HepG2 (cell line): ENCODE results near the gene PCBP1. TPM values are rescaled to one million over a fixed set of nuclear protein-coding genes. Genes with fewer than 3 reads are reported as not detected.
A peak's percentile ranks its signal among the peaks of the same experiment; 100 is the strongest.

ENCODE experiments used
- BRCA1 ChIP-seq: sonication (generic); formaldehyde crosslinking; IDR thresholded peaks from 2 replicates; pipeline ENCODE4 v1.4.0; 2020; ENCODE audit warnings: missing genetic modification reagents
- FOXC1 ChIP-seq: sonication (generic); formaldehyde crosslinking; IDR thresholded peaks from 2 replicates; pipeline ENCODE4 v1.8.0; 2022; ENCODE audit warnings: mild to moderate bottlenecking, missing genetic modification reagents, borderline replicate concordance
- FOXP1 ChIP-seq, 2 experiments: fragments of 450-650 bp in 1 of 2; IDR thresholded peaks; 2 replicates each; pipeline ENCODE4 v1.6.1; 2017 to 2018; ENCODE audit warnings: antibody characterized with exemption in 1 of 2
- GLI4 ChIP-seq: sonication (generic); formaldehyde crosslinking; IDR thresholded peaks from 2 replicates; pipeline ENCODE4 v1.5.1; 2020; ENCODE audit warnings: missing genetic modification reagents, mild to moderate bottlenecking, moderate library complexity, borderline replicate concordance
- JDP2 ChIP-seq: sonication (generic); formaldehyde crosslinking; IDR thresholded peaks from 2 replicates; pipeline ENCODE4 v1.8.1; 2022; ENCODE audit warnings: missing genetic modification reagents, borderline replicate concordance
- KAT2B ChIP-seq: fragments of 150-350 bp; IDR thresholded peaks from 2 replicates; pipeline ENCODE4 v1.6.1; 2014; ENCODE audit warnings: low read depth, low read length, borderline replicate concordance
- NAIF1 ChIP-seq: sonication (generic); formaldehyde crosslinking; IDR thresholded peaks from 2 replicates; pipeline ENCODE4 v1.5.0; 2020; ENCODE audit warnings: mild to moderate bottlenecking, missing genetic modification reagents, borderline replicate concordance
- NCOA1 ChIP-seq: sonication (generic); formaldehyde crosslinking; IDR thresholded peaks from 2 replicates; pipeline ENCODE4 v1.9.0; 2021; ENCODE audit warnings: missing genetic modification reagents
- NPAS2 ChIP-seq: sonication (generic); formaldehyde crosslinking; IDR thresholded peaks from 2 replicates; pipeline ENCODE4 v1.8.0; 2022; ENCODE audit warnings: mild to moderate bottlenecking, missing genetic modification reagents, borderline replicate concordance
- RFXANK ChIP-seq: IDR thresholded peaks from 2 replicates; pipeline ENCODE4 v1.6.1; 2016
- SP4 ChIP-seq: sonication (generic); formaldehyde crosslinking; IDR thresholded peaks from 2 replicates; pipeline ENCODE4 v1.8.1; 2023; ENCODE audit warnings: mild to moderate bottlenecking, missing genetic modification reagents
- TOPORS ChIP-seq: sonication (generic); formaldehyde crosslinking; IDR thresholded peaks from 2 replicates; pipeline ENCODE4 v1.8.0; 2023; ENCODE audit warnings: mild to moderate bottlenecking, missing genetic modification reagents
- ZBTB21 ChIP-seq: sonication (generic); formaldehyde crosslinking; IDR thresholded peaks from 2 replicates; pipeline ENCODE4 v1.4.0; 2020; ENCODE audit warnings: missing genetic modification reagents
- ZFP90 ChIP-seq: sonication (generic); formaldehyde crosslinking; IDR thresholded peaks from 2 replicates; pipeline ENCODE4 v1.8.0; 2022; ENCODE audit warnings: missing genetic modification reagents, mild to moderate bottlenecking, inconsistent platforms, borderline replicate concordance
- ZFX ChIP-seq: sonication (generic); formaldehyde crosslinking; IDR thresholded peaks from 2 replicates; pipeline ENCODE4 v1.4.0; 2020; ENCODE audit warnings: mild to moderate bottlenecking, low read depth, missing genetic modification reagents, moderate library complexity
- ZNF18 ChIP-seq: sonication (generic); formaldehyde crosslinking; IDR thresholded peaks from 2 replicates; pipeline ENCODE4 v1.8.0; 2022; ENCODE audit warnings: mild to moderate bottlenecking, missing genetic modification reagents; ENCODE audit not compliant: insufficient replicate concordance
- ZNF251 ChIP-seq: sonication (generic); formaldehyde crosslinking; IDR thresholded peaks from 2 replicates; pipeline ENCODE4 v1.9.0; 2021; ENCODE audit warnings: mild to moderate bottlenecking, missing genetic modification reagents
- ZNF326 ChIP-seq: sonication (generic); formaldehyde crosslinking; IDR thresholded peaks from 2 replicates; pipeline ENCODE4 v1.4.0; 2020; ENCODE audit warnings: missing genetic modification reagents, borderline replicate concordance
- ZNF574 ChIP-seq: sonication (generic); formaldehyde crosslinking; IDR thresholded peaks from 2 replicates; pipeline ENCODE4 v1.4.0; 2020; ENCODE audit warnings: missing genetic modification reagents
- ZNF616 ChIP-seq: sonication (generic); formaldehyde crosslinking; IDR thresholded peaks from 2 replicates; pipeline ENCODE4 v1.5.0; 2020; ENCODE audit warnings: low read depth, mild to moderate bottlenecking, missing genetic modification reagents
- ZNF776 ChIP-seq: sonication (generic); formaldehyde crosslinking; IDR thresholded peaks from 2 replicates; pipeline ENCODE4 v1.4.0; 2020; ENCODE audit warnings: mild to moderate bottlenecking, missing genetic modification reagents
- ZNF782 ChIP-seq: sonication (generic); formaldehyde crosslinking; IDR thresholded peaks from 2 replicates; pipeline ENCODE4 v1.4.0; 2020; ENCODE audit warnings: missing genetic modification reagents, mild to moderate bottlenecking, borderline replicate concordance
- polyA plus RNA-seq, 8 experiments: library from polyadenylated mRNA; depleted of rRNA in 3 of 8; stranded (reverse) in 7 of 8; unstranded in 1 of 8; fragments of >200 nt; fragmentation: Illumina TruSeq in 4 of 8; extraction: Trizol in 4 of 8; gene quantifications; 2 replicates each; pipeline versions ENCODE4 v1.2.1 to v1.2.3, GENCODE V29; 2011 to 2016; ENCODE audit warnings: low read depth in 4 of 8, missing spikeins in 1 of 8, mixed read lengths in 1 of 8; ENCODE audit not compliant: insufficient read depth in 1 of 8
- total RNA-seq, 5 experiments: library from RNA; depleted of rRNA; stranded (reverse); fragments of >200 nt; fragmentation: Illumina TruSeq; extraction: Trizol; gene quantifications; 2 replicates each; pipeline ENCODE4 v1.2.3, GENCODE V29; 2016; ENCODE audit warnings: low read depth in 1 of 5
- TF ChIP-seq, protein P1 (sequence below): sonication (generic); formaldehyde crosslinking; IDR thresholded peaks from 2 replicates; pipeline ENCODE4 v1.5.1; 2020; ENCODE audit warnings: missing genetic modification reagents, mild to moderate bottlenecking, borderline replicate concordance

PCBP1 gene
- total and polyA plus RNA-seq, 2 of the 13 experiments (the other 11 are each of a cell fraction or from before 2014, with no cell fraction given) = 32.0 to 137 TPM

DNA sequence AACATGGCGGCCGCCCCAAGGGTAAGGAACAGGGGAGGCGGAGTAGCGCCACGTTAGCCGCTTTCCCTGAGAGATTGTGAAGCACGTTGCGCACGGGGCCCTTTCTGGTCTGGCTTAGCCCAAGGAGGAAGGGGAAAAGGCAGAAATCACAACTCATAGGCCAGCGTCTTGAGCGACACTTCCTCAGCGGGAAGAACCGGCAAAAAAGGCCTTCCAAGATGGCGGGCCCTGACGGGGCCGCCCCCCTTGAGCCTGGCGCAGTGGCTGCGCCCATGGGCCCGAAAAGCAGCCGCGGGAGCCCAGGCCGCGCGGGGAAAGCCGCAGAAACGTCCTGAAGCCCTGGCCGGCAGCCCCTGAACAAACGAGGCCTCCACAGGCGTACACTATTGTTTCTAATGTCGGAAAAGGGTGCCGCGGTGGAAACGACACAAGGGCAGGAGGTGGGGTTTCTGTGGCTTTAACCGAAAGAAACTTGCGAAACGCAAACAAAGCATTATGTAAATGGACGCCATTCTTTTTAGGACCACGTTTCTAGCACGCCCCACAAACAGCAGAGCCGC is 919 bp upstream of the PCBP1 start (continued):
- peak; percentile 81 for TF ChIP-seq ZNF574 (CRISPR knock-in tag)
- peak; percentile 79; the same call in 1 of the 2 replicates for TF ChIP-seq FOXC1 (CRISPR knock-in tag)
- peak; percentile 39; the same call in 1 of the 2 replicates for TF ChIP-seq GLI4 (CRISPR knock-in tag)
- TF ChIP-seq NAIF1 (CRISPR knock-in tag) = peak; percentile 37; the same call in 1 of the 2 replicates
- TF ChIP-seq RFXANK = no peak
- TF ChIP-seq ZNF616 (CRISPR knock-in tag) = no peak
- TF ChIP-seq JDP2 (CRISPR knock-in tag) = no peak; the same call in 1 of the 2 replicates
- no peak for TF ChIP-seq KAT2B
- peak; percentile 51 for TF ChIP-seq SP4 (CRISPR knock-in tag)
- TF ChIP-seq NPAS2 (CRISPR knock-in tag) = no peak
- peak; percentile 59; the same call in 1 of the 2 replicates for TF ChIP-seq ZNF782 (CRISPR knock-in tag)
- no peak for TF ChIP-seq ZNF18 (CRISPR knock-in tag)
- TF ChIP-seq ZFP90 (CRISPR knock-in tag) = peak; percentile 98
- no peak; the same call in 1 of the 2 replicates for TF ChIP-seq ZBTB21
- no peak for TF ChIP-seq FOXP1 (IDR thresholded peaks at IDR 0.05)
- peak; percentile 35; the same call in 1 of the 2 replicates for TF ChIP-seq FOXP1 (CRISPR knock-in tag; IDR thresholded peaks at IDR 0.05)
- TF ChIP-seq ZNF776 = peak; percentile 23
- TF ChIP-seq TOPORS = 0 out of 2 replicates have a peak, but pooled peaks have one; percentile 20
- TF ChIP-seq NCOA1 (CRISPR knock-in tag) = no peak; the same call in 1 of the 2 replicates
- TF ChIP-seq, protein P1, sequence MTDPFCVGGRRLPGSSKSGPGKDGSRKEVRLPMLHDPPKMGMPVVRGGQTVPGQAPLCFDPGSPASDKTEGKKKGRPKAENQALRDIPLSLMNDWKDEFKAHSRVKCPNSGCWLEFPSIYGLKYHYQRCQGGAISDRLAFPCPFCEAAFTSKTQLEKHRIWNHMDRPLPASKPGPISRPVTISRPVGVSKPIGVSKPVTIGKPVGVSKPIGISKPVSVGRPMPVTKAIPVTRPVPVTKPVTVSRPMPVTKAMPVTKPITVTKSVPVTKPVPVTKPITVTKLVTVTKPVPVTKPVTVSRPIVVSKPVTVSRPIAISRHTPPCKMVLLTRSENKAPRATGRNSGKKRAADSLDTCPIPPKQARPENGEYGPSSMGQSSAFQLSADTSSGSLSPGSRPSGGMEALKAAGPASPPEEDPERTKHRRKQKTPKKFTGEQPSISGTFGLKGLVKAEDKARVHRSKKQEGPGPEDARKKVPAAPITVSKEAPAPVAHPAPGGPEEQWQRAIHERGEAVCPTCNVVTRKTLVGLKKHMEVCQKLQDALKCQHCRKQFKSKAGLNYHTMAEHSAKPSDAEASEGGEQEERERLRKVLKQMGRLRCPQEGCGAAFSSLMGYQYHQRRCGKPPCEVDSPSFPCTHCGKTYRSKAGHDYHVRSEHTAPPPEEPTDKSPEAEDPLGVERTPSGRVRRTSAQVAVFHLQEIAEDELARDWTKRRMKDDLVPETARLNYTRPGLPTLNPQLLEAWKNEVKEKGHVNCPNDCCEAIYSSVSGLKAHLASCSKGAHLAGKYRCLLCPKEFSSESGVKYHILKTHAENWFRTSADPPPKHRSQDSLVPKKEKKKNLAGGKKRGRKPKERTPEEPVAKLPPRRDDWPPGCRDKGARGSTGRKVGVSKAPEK (CRISPR knock-in tag) = peak; percentile 95; the same call in 1 of the 2 replicates
- TF ChIP-seq ZNF326 (CRISPR knock-in tag) = no peak
- peak; percentile 84; the same call in 1 of the 2 replicates for TF ChIP-seq BRCA1 (CRISPR knock-in tag)
- peak; percentile 97 for TF ChIP-seq ZFX (CRISPR knock-in tag)
- 0 out of 2 replicates have a peak, but pooled peaks have one; percentile 83 for TF ChIP-seq ZNF251 (CRISPR knock-in tag)
